Fibroblast of villous mesenchyme (primary cell): ENCODE measurements around the gene FUT3. TPM values are rescaled to one million over a fixed set of nuclear protein-coding genes. Genes with fewer than 3 reads are reported as not detected.
A peak's percentile ranks its signal among the peaks of the same experiment; 100 is the strongest.
"Not testable (repeated sequence)": the region's sequence is repeated elsewhere in the genome, so short reads cannot be mapped to it uniquely, and the experiment has no call there.

Experiments
- DNase-seq: peaks from one replicate; pipeline ENCODE4 v3.0.0-alpha.2; 2010; ENCODE audit warnings: low read depth
- H3K4me3 ChIP-seq: 2 replicates; pipeline ENCODE4 v1.5.1; 2011; ENCODE audit warnings: low read depth, mild to moderate bottlenecking, low read length
- CTCF ChIP-seq: IDR thresholded peaks from 2 replicates; pipeline ENCODE4 v1.5.1; 2012; ENCODE audit warnings: low read depth, mild to moderate bottlenecking, low read length; ENCODE audit not compliant: insufficient read depth
- total RNA-seq: library from RNA; depleted of rRNA; stranded (reverse); fragments of >200 nt; gene quantifications from 2 replicates; pipeline ENCODE4 v1.2.3, GENCODE V29; 2012

Gene FUT3
- total RNA-seq, 1 donor, result under 0.01 TPM

- DNase-seq, result no peak
- no peak overlapping the region for H3K4me3 ChIP-seq
- no peak for TF ChIP-seq CTCF
These were observed 40.3 kb upstream of the FUT3 start for GRCh38 chr19:5891572-5891937.

- no peak for DNase-seq
- no peak for TF ChIP-seq CTCF
- no peak overlapping the region for H3K4me3 ChIP-seq
These were observed 38.9 kb upstream of the FUT3 start for GRCh38 chr19:5890099-5890498.

- H3K4me3 ChIP-seq, result no peak overlapping the region
- no peak for TF ChIP-seq CTCF
- DNase-seq, result peak; percentile 72
These were observed 38.2 kb upstream of the FUT3 start for GRCh38 chr19:5889288-5889971.

- not testable (repeated sequence) for H3K4me3 ChIP-seq, DNase-seq
These were observed 33.0 kb upstream of the FUT3 start for GRCh38 chr19:5884065-5884811.

- not testable (repeated sequence) for DNase-seq, H3K4me3 ChIP-seq
These were observed 32.1 kb upstream of the FUT3 start for GRCh38 chr19:5883157-5883873.

- DNase-seq, result peak; percentile 65
- H3K4me3 ChIP-seq, result no peak overlapping the region
- TF ChIP-seq CTCF, result no peak
These were observed 31.2 kb upstream of the FUT3 start for GRCh38 chr19:5882421-5882968.

- H3K4me3 ChIP-seq, result no peak overlapping the region
- TF ChIP-seq CTCF, result no peak
- no peak for DNase-seq
These were observed 30.5 kb upstream of the FUT3 start for GRCh38 chr19:5881543-5882299.
